ENCODE data around the gene DYRK1B.

DYRK1B gene

GRCh38 chr19:39832341-39833083 lies 1.4 kb downstream of the DYRK1B start (continued):
- TF ChIP-seq ZNF398 (tag by site-specific recombination; IDR thresholded peaks at IDR 0.05) (no peak), ZSCAN23 (tag by site-specific recombination; IDR thresholded peaks at IDR 0.05) (no peak), GFI1B (tag by site-specific recombination; IDR thresholded peaks at IDR 0.05) (0 out of 2 replicates have a peak, but pooled peaks have one; percentile 9), ZSCAN16 (tag by site-specific recombination; IDR thresholded peaks at IDR 0.05) (no peak), ZNF530 (tag by site-specific recombination; IDR thresholded peaks at IDR 0.05; ENCODE audit: low read depth) (0 out of 2 replicates have a peak, but pooled peaks have one; percentile 5), RBAK (tag by site-specific recombination; IDR thresholded peaks at IDR 0.05) (peak; percentile 43; the same call in 1 of the 2 replicates), ZNF792 (tag by site-specific recombination; IDR thresholded peaks at IDR 0.05) (no peak), ZBTB7A (tag by site-specific recombination; IDR thresholded peaks at IDR 0.05; ENCODE audit: low read depth) (peak; percentile 16; the same call in 1 of the 2 replicates), ZBTB21 (tag by site-specific recombination; IDR thresholded peaks at IDR 0.05) (peak; percentile 57), ZNF146 (tag by site-specific recombination; IDR thresholded peaks at IDR 0.05) (no peak), ZNF184 (tag by site-specific recombination; IDR thresholded peaks at IDR 0.05) (no peak), ZSCAN5A (tag by site-specific recombination; IDR thresholded peaks at IDR 0.05) (no peak), ZBTB6 (tag by site-specific recombination; IDR thresholded peaks at IDR 0.05) (no peak), ZNF175 (tag by site-specific recombination; IDR thresholded peaks at IDR 0.05) (no peak; the same call in 1 of the 2 replicates), ZNF2 (tag by site-specific recombination; IDR thresholded peaks at IDR 0.05) (no peak), ZNF248 (tag by site-specific recombination; IDR thresholded peaks at IDR 0.05) (no peak), ZNF266 (tag by site-specific recombination; IDR thresholded peaks at IDR 0.05; ENCODE audit: low read depth) (peak; percentile 32; the same call in 1 of the 2 replicates), HOXA7 (CRISPR knock-in tag; IDR thresholded peaks at IDR 0.05; ENCODE audit: borderline replicate concordance) (no peak), ZNF112 (tag by site-specific recombination; IDR thresholded peaks at IDR 0.05) (no peak), ATF2 (tag by site-specific recombination; IDR thresholded peaks at IDR 0.05; ENCODE audit: low read depth) (no peak), ZNF394 (tag by site-specific recombination; IDR thresholded peaks at IDR 0.05; ENCODE audit: borderline replicate concordance) (no peak), ZNF501 (tag by site-specific recombination; IDR thresholded peaks at IDR 0.05) (no peak; the same call in 1 of the 2 replicates), ZNF645 (tag by site-specific recombination; IDR thresholded peaks at IDR 0.05) (peak; percentile 76; the same call in 1 of the 2 replicates), SP3 (tag by site-specific recombination; IDR thresholded peaks at IDR 0.05) (no peak), ZNF324 (tag by site-specific recombination; IDR thresholded peaks at IDR 0.05) (no peak), IKZF3 (tag by site-specific recombination; IDR thresholded peaks at IDR 0.05) (peak; percentile 22; the same call in 1 of the 2 replicates), ZNF133 (tag by site-specific recombination; IDR thresholded peaks at IDR 0.05) (peak; percentile 17; the same call in 1 of the 2 replicates), ZBTB48 (tag by site-specific recombination; IDR thresholded peaks at IDR 0.05) (0 out of 2 replicates have a peak, but pooled peaks have one; percentile 38), PRDM10 (tag by site-specific recombination; IDR thresholded peaks at IDR 0.05) (no peak), ZFP37 (tag by site-specific recombination; IDR thresholded peaks at IDR 0.05) (no peak)
